Panc1 (cell line): ENCODE measurements around the gene PHC2. TPM values are rescaled to one million over a fixed set of nuclear protein-coding genes. Genes with fewer than 3 reads are reported as not detected.

Experiments
- ATAC-seq: fragments of 200-7000 bp; cut with Tn5 transposase; 2 replicates; pipeline ENCODE4 v1.9.1; 2020; ENCODE audit warnings: mild to moderate bottlenecking, moderate library complexity
- BruUV-seq: library from RNA; stranded (reverse); fragments of 400-500 nt; replicated peaks from 2 replicates; lab custom pipeline; 2021; lab: Mats Ljungman, UMichigan
- CTCF ChIA-PET: fragments of 300-600 bp; sonication (Branson Sonifier 250); formaldehyde crosslinking; loops from one replicate; lab custom pipeline; 2022; ENCODE audit warnings: antibody characterized with exemption; lab: Charles Lee
- POLR2A ChIA-PET: fragments of 300-600 bp; sonication (Branson Sonifier 250); formaldehyde crosslinking; loops from one replicate; lab custom pipeline; 2022; ENCODE audit warnings: antibody characterized with exemption; lab: Charles Lee
- DNase-seq: peaks from one replicate; pipeline ENCODE4 v3.0.0-alpha.2; 2010; ENCODE audit warnings: low read depth, low spot score
- H3K27ac ChIP-seq: 2 replicates; pipeline ENCODE4 v1.5.1; 2011; ENCODE audit warnings: mild to moderate bottlenecking, low read length, inconsistent platforms
- H3K27me3 ChIP-seq: fragments of 200-500 bp; sonication (Bioruptor generic); 2 replicates; pipeline ENCODE4 v1.6.0; 2014; ENCODE audit warnings: low read length, inconsistent platforms; ENCODE audit not compliant: control insufficient read depth, insufficient read depth
- H3K36me3 ChIP-seq: fragments of 200-500 bp; sonication (Bioruptor generic); 2 replicates; pipeline ENCODE4 v1.5.1; 2014; ENCODE audit warnings: inconsistent platforms, mild to moderate bottlenecking, low read length, moderate library complexity; ENCODE audit not compliant: control insufficient read depth, insufficient read depth
- H3K4me1 ChIP-seq: 2 replicates; pipeline ENCODE4 v1.5.1; 2011; ENCODE audit warnings: inconsistent platforms, mild to moderate bottlenecking, low read length, moderate library complexity; ENCODE audit not compliant: control insufficient read depth, insufficient read depth
- H3K4me3 ChIP-seq, 2 experiments: 2 replicates each; pipeline ENCODE4 v1.5.1; 2011 to 2012; ENCODE audit warnings: low read depth in 2 of 2, low read length in 2 of 2, mild to moderate bottlenecking in 2 of 2, inconsistent platforms in 1 of 2, moderate library complexity in 1 of 2
- H3K9me3 ChIP-seq: fragments of 200-500 bp; sonication (Bioruptor generic); 2 replicates; pipeline ENCODE4 v1.5.1; 2014; ENCODE audit warnings: low read depth, mild to moderate bottlenecking, inconsistent platforms, low read length, moderate library complexity; ENCODE audit not compliant: control insufficient read depth, insufficient read depth
- POLR2AphosphoS5 ChIP-seq: IDR thresholded peaks from 2 replicates; pipeline ENCODE4 v1.6.1; 2012; ENCODE audit warnings: mild to moderate bottlenecking, low read depth, low read length, moderate library complexity
- SIN3A ChIP-seq: IDR thresholded peaks from 2 replicates; pipeline ENCODE4 v1.6.1; 2012; ENCODE audit warnings: low read depth, mild to moderate bottlenecking, low read length, moderate library complexity, borderline replicate concordance; ENCODE audit not compliant: insufficient read depth
- TCF7L2 ChIP-seq: IDR thresholded peaks from 2 replicates; pipeline ENCODE4 v1.6.1; 2011; ENCODE audit warnings: mild to moderate bottlenecking, low read depth, low read length, inconsistent platforms
- in situ Hi-C: cut with HindIII; loops from 2 replicates; pipeline ENCODE4 v1.10.0; 2016; ENCODE audit warnings: low sequenced_read_pairs, low pct_unique_long_range_greater_than_20kb
- intact Hi-C: fragments of 100-400 bp; cut with micrococcal nuclease; formaldehyde crosslinking; loops from one replicate; pipeline ENCODE4 v1.10.0; 2022; ENCODE audit not compliant: unreplicated experiment
- total RNA-seq: library from RNA; stranded (reverse); gene quantifications from one replicate; pipeline ENCODE4 v1.2.1, GENCODE V29; 2021; ENCODE audit not compliant: unreplicated experiment
- TF ChIP-seq, protein P1 (sequence below), 2 experiments: IDR thresholded peaks; 2 replicates each; pipeline ENCODE4 v1.6.1; 2011 to 2012; ENCODE audit warnings: low read depth in 2 of 2, control low read depth in 1 of 2, low read length in 1 of 2, mild to moderate bottlenecking in 1 of 2, moderate library complexity in 1 of 2; ENCODE audit not compliant: insufficient read depth in 1 of 2
- TF ChIP-seq, protein P2 (sequence below): fragments of 450-650 bp; IDR thresholded peaks from 2 replicates; pipeline ENCODE4 v1.5.1; 2017; ENCODE audit warnings: mild to moderate bottlenecking

The PHC2 gene
- total RNA-seq, 1 experiment from 2014 or later, result 122 TPM

DNA sequence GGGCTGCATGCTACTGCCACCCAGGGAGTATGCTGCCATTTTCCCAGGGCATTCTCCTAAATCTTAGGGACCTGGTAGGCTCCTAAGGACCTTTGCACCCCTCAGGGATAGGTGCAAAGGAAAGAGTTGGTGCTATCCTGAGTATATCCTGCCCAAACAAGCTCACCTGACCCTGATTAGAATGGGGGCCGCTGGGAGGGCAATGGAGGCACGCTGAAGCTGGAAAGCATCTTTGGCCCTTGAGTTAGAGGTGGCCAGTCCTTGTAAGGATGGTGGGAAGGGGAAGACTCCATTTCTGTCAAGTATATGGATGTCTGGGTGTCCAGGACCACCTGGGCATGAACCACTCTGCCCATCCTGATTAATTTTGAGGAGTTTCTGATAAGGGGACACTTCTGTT is 61.1 kb downstream of the PHC2 start:
- H3K4me3 ChIP-seq, result no peak overlapping the region
- H3K27ac ChIP-seq, result no peak overlapping the region
- CTCF ChIA-PET, result interaction anchor here (1.0 kb wide), 1 partner anchor 74 kb away, joined by 3 read pairs; no protein-coding TSS in a partner anchor
- no peak for TF ChIP-seq TCF7L2
- TF ChIP-seq, protein P1, sequence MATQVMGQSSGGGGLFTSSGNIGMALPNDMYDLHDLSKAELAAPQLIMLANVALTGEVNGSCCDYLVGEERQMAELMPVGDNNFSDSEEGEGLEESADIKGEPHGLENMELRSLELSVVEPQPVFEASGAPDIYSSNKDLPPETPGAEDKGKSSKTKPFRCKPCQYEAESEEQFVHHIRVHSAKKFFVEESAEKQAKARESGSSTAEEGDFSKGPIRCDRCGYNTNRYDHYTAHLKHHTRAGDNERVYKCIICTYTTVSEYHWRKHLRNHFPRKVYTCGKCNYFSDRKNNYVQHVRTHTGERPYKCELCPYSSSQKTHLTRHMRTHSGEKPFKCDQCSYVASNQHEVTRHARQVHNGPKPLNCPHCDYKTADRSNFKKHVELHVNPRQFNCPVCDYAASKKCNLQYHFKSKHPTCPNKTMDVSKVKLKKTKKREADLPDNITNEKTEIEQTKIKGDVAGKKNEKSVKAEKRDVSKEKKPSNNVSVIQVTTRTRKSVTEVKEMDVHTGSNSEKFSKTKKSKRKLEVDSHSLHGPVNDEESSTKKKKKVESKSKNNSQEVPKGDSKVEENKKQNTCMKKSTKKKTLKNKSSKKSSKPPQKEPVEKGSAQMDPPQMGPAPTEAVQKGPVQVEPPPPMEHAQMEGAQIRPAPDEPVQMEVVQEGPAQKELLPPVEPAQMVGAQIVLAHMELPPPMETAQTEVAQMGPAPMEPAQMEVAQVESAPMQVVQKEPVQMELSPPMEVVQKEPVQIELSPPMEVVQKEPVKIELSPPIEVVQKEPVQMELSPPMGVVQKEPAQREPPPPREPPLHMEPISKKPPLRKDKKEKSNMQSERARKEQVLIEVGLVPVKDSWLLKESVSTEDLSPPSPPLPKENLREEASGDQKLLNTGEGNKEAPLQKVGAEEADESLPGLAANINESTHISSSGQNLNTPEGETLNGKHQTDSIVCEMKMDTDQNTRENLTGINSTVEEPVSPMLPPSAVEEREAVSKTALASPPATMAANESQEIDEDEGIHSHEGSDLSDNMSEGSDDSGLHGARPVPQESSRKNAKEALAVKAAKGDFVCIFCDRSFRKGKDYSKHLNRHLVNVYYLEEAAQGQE (IDR thresholded peaks at IDR 0.05; ENCODE audit: insufficient read depth in 1 of 2, low read depth in 2 of 2, low read length in 1 of 2), result no peak
- TF ChIP-seq SIN3A, result no peak
- TF ChIP-seq, protein P2, sequence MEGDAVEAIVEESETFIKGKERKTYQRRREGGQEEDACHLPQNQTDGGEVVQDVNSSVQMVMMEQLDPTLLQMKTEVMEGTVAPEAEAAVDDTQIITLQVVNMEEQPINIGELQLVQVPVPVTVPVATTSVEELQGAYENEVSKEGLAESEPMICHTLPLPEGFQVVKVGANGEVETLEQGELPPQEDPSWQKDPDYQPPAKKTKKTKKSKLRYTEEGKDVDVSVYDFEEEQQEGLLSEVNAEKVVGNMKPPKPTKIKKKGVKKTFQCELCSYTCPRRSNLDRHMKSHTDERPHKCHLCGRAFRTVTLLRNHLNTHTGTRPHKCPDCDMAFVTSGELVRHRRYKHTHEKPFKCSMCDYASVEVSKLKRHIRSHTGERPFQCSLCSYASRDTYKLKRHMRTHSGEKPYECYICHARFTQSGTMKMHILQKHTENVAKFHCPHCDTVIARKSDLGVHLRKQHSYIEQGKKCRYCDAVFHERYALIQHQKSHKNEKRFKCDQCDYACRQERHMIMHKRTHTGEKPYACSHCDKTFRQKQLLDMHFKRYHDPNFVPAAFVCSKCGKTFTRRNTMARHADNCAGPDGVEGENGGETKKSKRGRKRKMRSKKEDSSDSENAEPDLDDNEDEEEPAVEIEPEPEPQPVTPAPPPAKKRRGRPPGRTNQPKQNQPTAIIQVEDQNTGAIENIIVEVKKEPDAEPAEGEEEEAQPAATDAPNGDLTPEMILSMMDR, result no peak
- TF ChIP-seq POLR2AphosphoS5, result no peak
- DNase-seq, result no peak
- no peaks in the 10 kb centered on the region for H3K27me3 ChIP-seq
- in situ Hi-C loops (no loop called here), intact Hi-C loops (loop anchor here (10.0 kb wide), 1 partner anchor 275 kb away; no protein-coding TSS in a partner anchor)
- ATAC-seq, result no peak
- POLR2A ChIA-PET, result no interaction called here
- BruUV-seq, result no TSS peak
- H3K4me1 ChIP-seq, result peaks cover 9% of the 10 kb centered on the region
- no peaks in the 10 kb centered on the region for H3K9me3 ChIP-seq
- H3K36me3 ChIP-seq, result no peaks in the 10 kb centered on the region

DNA sequence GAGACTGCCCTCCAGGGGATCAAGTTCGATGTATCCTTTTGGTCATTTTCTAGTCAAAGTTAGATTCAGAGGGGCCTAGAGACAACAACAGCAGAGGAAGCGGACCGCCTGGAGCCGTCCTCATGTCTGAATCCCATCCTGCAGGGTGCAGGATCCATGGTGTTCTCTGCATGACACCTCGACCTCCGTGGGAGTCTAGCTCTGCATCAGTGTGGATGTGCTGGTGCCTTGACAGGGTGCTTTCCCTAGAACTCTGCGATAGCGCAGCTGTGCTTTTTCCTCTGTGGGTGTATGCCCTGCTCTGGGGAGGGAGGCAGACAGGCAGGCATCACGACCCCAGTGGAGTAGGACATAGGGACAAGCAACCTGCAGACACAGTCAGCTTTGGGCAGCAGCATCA is 61.8 kb downstream of the PHC2 start:
- in situ Hi-C loops, result no loop called here
- CTCF ChIA-PET, result interaction anchor here (4.2 kb wide), 1 partner anchor 73 kb away, joined by 20 read pairs; no protein-coding TSS in a partner anchor

More for the DNA sequence above, 61.8 kb downstream of the PHC2 start:
- Histone ChIP-seq H3K36me3 (no peaks in the 10 kb centered on the region), H3K4me1 (peaks cover 10% of the 10 kb centered on the region), H3K27ac (no peak overlapping the region), H3K4me3 (no peak overlapping the region), H3K9me3 (no peaks in the 10 kb centered on the region), H3K27me3 (no peaks in the 10 kb centered on the region)
- intact Hi-C loops, result loop anchor here (10.0 kb wide), 1 partner anchor 274 kb away; no protein-coding TSS in a partner anchor
- ATAC-seq (no peak), DNase-seq (no peak)
- POLR2A ChIA-PET, result no interaction called here
- no TSS peak for BruUV-seq
- TF ChIP-seq, protein P1 (IDR thresholded peaks at IDR 0.05; ENCODE audit: insufficient read depth in 1 of 2, low read depth in 2 of 2, low read length in 1 of 2), result no peak
- TF ChIP-seq TCF7L2, result no peak
- TF ChIP-seq, protein P2, result no peak
- no peak for TF ChIP-seq POLR2AphosphoS5
- TF ChIP-seq SIN3A, result no peak
